Measurements from ENCODE around the gene RGS14. TPM values are rescaled to one million over a fixed set of nuclear protein-coding genes. Genes with fewer than 3 reads are reported as not detected.

Gene RGS14
- polyA plus RNA-seq, 1 donor (not counting 4 experiments of a cell fraction or from before 2014, with no cell fraction given) = 8.6 TPM

GRCh38 chr5:177329883-177330282 lies 27.8 kb upstream of the RGS14 start:
- DNase-seq (ENCODE audit: low read depth, low spot score) (no peak), FAIRE-seq (no peak)
- no peaks in the 10 kb centered on the region for H3K9me1 ChIP-seq (ENCODE audit: control insufficient read depth, extremely low read depth, insufficient read depth, low read length)
- H2AFZ ChIP-seq (ENCODE audit: control insufficient read depth, low read length) = no peak overlapping the region
- no peaks in the 10 kb centered on the region for H3K27me3 ChIP-seq (ENCODE audit: control insufficient read depth, extremely low read depth, insufficient read depth, low read length)
- no peak overlapping the region for H3K4me3 ChIP-seq (ENCODE audit: control insufficient read depth in 2 of 3, extremely low read depth in 1 of 3, insufficient read depth in 2 of 3, low read depth in 1 of 3, low read length in 3 of 3)
- H3K9me3 ChIP-seq (ENCODE audit: control insufficient read depth, low read depth, low read length) = no peaks in the 10 kb centered on the region
- no peak overlapping the region for H3K4me2 ChIP-seq (ENCODE audit: control insufficient read depth, extremely low read depth, insufficient read depth, low read depth, low read length)
- no peaks in the 10 kb centered on the region for H3K79me2 ChIP-seq (ENCODE audit: control insufficient read depth, insufficient read depth, low read length)
- dilution Hi-C loops (cut with MboI; ENCODE audit: extremely low pct_ligation_motif_present, low sequenced_read_pairs) = no loop called here
- H3K27ac ChIP-seq (ENCODE audit: control insufficient read depth, insufficient read depth, low read length) = no peak overlapping the region
- TF ChIP-seq CTCF (optimal IDR thresholded peaks at IDR 0.05 in 1 of 3, IDR thresholded peaks at IDR 0.05 in 1 of 3, conservative IDR thresholded peaks at IDR 0.05 in 1 of 3; ENCODE audit: extremely low read depth in 1 of 3, insufficient read depth in 2 of 3, low read length in 3 of 3) (no peak), EZH2 (IDR thresholded peaks at IDR 0.05; ENCODE audit: low read length) (no peak)
- H3K4me1 ChIP-seq (ENCODE audit: control insufficient read depth, extremely low read depth, insufficient read depth, low read length) = peaks cover 9% of the 10 kb centered on the region
- peaks cover 21 to 38% of the 10 kb centered on the region in 2 experiments for H3K36me3 ChIP-seq (ENCODE audit: control insufficient read depth in 2 of 2, extremely low read depth in 1 of 2, insufficient read depth in 2 of 2, low read length in 2 of 2)
- H3K9ac ChIP-seq (ENCODE audit: control insufficient read depth, extremely low read depth, insufficient read depth, low read length) = no peak overlapping the region
- H4K20me1 ChIP-seq (ENCODE audit: control insufficient read depth, extremely low read depth, insufficient read depth, low read length) = no peaks in the 10 kb centered on the region

GRCh38 chr5:177330991-177331842 lies 26.5 kb upstream of the RGS14 start:
- H3K4me1 ChIP-seq (ENCODE audit: control insufficient read depth, extremely low read depth, insufficient read depth, low read length) = peaks cover 7% of the 10 kb centered on the region
- no peaks in the 10 kb centered on the region for H3K9me3 ChIP-seq (ENCODE audit: control insufficient read depth, low read depth, low read length)
- no peak overlapping the region for H3K4me2 ChIP-seq (ENCODE audit: control insufficient read depth, extremely low read depth, insufficient read depth, low read depth, low read length)
- no peak for FAIRE-seq
- H3K9me1 ChIP-seq (ENCODE audit: control insufficient read depth, extremely low read depth, insufficient read depth, low read length) = no peaks in the 10 kb centered on the region
- peaks cover 29 to 46% of the 10 kb centered on the region in 2 experiments for H3K36me3 ChIP-seq (ENCODE audit: control insufficient read depth in 2 of 2, extremely low read depth in 1 of 2, insufficient read depth in 2 of 2, low read length in 2 of 2)
- TF ChIP-seq EZH2 (IDR thresholded peaks at IDR 0.05; ENCODE audit: low read length) (no peak), CTCF (optimal IDR thresholded peaks at IDR 0.05 in 1 of 3, IDR thresholded peaks at IDR 0.05 in 1 of 3, conservative IDR thresholded peaks at IDR 0.05 in 1 of 3; ENCODE audit: extremely low read depth in 1 of 3, insufficient read depth in 2 of 3, low read length in 3 of 3) (no peak)
- no peaks in the 10 kb centered on the region for H3K27me3 ChIP-seq (ENCODE audit: control insufficient read depth, extremely low read depth, insufficient read depth, low read length)
- no peak overlapping the region for H3K4me3 ChIP-seq (ENCODE audit: control insufficient read depth in 2 of 3, extremely low read depth in 1 of 3, insufficient read depth in 2 of 3, low read depth in 1 of 3, low read length in 3 of 3)
- DNase-seq (ENCODE audit: low read depth, low spot score) = no peak
- no peaks in the 10 kb centered on the region for H4K20me1 ChIP-seq (ENCODE audit: control insufficient read depth, extremely low read depth, insufficient read depth, low read length)
- H3K9ac ChIP-seq (ENCODE audit: control insufficient read depth, extremely low read depth, insufficient read depth, low read length) = no peak overlapping the region
- no peak overlapping the region for H2AFZ ChIP-seq (ENCODE audit: control insufficient read depth, low read length)
- dilution Hi-C loops (cut with MboI; ENCODE audit: extremely low pct_ligation_motif_present, low sequenced_read_pairs) = no loop called here
- no peak overlapping the region for H3K27ac ChIP-seq (ENCODE audit: control insufficient read depth, insufficient read depth, low read length)
- no peaks in the 10 kb centered on the region for H3K79me2 ChIP-seq (ENCODE audit: control insufficient read depth, insufficient read depth, low read length)
